Glomerular visceral epithelial cell (primary cell): ENCODE results near the gene TJP2.

Experiments used
- DNase-seq: peaks from one replicate; pipeline ENCODE4 v3.0.0-alpha.2; 2016; ENCODE audit errors: extremely low spot score

Gene TJP2

GRCh38 chr9:69173891-69174615, at the start of gene TJP2:
TSS of gene TJP2 (plus strand) at chr9:69174277. CDS start at chr9:69174373, 96 bp downstream.
- DNase-seq, result peak; percentile 74

- peak; percentile 83 for DNase-seq
Measured at GRCh38 chr9:69130456-69131441, 43.3 kb upstream of the TJP2 start.

- peak; percentile 94 for DNase-seq
Measured at GRCh38 chr9:69131682-69132081, 42.4 kb upstream of the TJP2 start.

GRCh38 chr9:69132361-69132760, 41.7 kb upstream of the TJP2 start:
- DNase-seq, result no peak

GRCh38 chr9:69134412-69134811, 39.7 kb upstream of the TJP2 start:
- DNase-seq, result no peak

- DNase-seq, result no peak
Measured at GRCh38 chr9:69136185-69136584, 37.9 kb upstream of the TJP2 start.

GRCh38 chr9:69136779-69137178, 37.3 kb upstream of the TJP2 start:
- DNase-seq, result no peak

- DNase-seq, result no peak
Measured at GRCh38 chr9:69137311-69137710, 36.8 kb upstream of the TJP2 start.

- DNase-seq, result no peak
Measured at GRCh38 chr9:69139596-69139995, 34.5 kb upstream of the TJP2 start.

- no peak for DNase-seq
Measured at GRCh38 chr9:69140123-69140735, 33.8 kb upstream of the TJP2 start.

- no peak for DNase-seq
Measured at GRCh38 chr9:69141851-69142250, 32.2 kb upstream of the TJP2 start.

- DNase-seq, result no peak
Measured at GRCh38 chr9:69143291-69143690, 30.8 kb upstream of the TJP2 start.

GRCh38 chr9:69145144-69145715, 28.8 kb upstream of the TJP2 start:
- DNase-seq, result no peak

GRCh38 chr9:69147041-69147834, 26.8 kb upstream of the TJP2 start:
- no peak for DNase-seq

- no peak for DNase-seq
Measured at GRCh38 chr9:69149321-69149807, 24.7 kb upstream of the TJP2 start.

GRCh38 chr9:69151506-69151905, 22.6 kb upstream of the TJP2 start:
- DNase-seq, result no peak

- DNase-seq, result no peak
Measured at GRCh38 chr9:69153707-69154521, 20.2 kb upstream of the TJP2 start.

GRCh38 chr9:69155341-69156030, 18.6 kb upstream of the TJP2 start:
- peak; percentile 62 for DNase-seq

GRCh38 chr9:69157751-69158466, 16.2 kb upstream of the TJP2 start:
- peak; percentile 37 for DNase-seq
